ENCODE data around the gene PLEKHM3. TPM values are rescaled to one million over a fixed set of nuclear protein-coding genes. Genes with fewer than 3 reads are reported as not detected.

Gene PLEKHM3
- total RNA-seq, 1 experiment from 2014 or later: 9.3 TPM

DNA sequence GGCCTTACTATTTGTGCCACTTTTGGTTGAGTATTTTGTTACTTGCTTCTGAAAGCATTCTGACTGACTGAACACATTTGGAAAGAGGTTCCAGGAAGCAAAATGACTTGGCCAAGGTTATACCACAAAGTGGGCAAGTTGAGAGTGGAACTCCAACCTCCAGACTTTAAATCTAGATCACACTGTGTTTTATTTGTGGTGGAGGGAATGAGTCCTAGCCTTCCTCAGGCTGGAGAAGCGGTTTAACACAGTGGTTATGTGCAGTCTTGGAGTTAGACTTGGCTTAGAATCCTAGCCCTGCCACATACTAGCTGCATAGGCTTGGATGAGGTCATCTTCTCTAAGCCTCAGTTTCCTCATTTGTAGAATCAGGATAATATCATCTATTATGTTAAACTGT lies 33.4 kb downstream of the PLEKHM3 start:
- no peaks in the 10 kb centered on the region for H3K9me3 Mint-ChIP-seq (ENCODE audit: unreplicated experiment)
- DNase-seq: no peak
- no peaks in the 10 kb centered on the region for H3K4me1 Mint-ChIP-seq (ENCODE audit: low read depth, unreplicated experiment)
- no TSS peak for BruUV-seq (replicated peaks)
- H3K27ac Mint-ChIP-seq (ENCODE audit: unreplicated experiment): no peak overlapping the region
- ChIA-PET CTCF (no interaction called here), POLR2A (no interaction called here)
- 0 out of 2 replicates have a peak, but pooled peaks cover 11% of the 10 kb centered on the region for H3K4me1 ChIP-seq
- H3K36me3 ChIP-seq (ENCODE audit: control insufficient read depth, insufficient read depth, low read length): no peaks in the 10 kb centered on the region
- H3K27me3 ChIP-seq (replicated peaks; ENCODE audit: control insufficient read depth, insufficient read depth, low read length): no peaks in the 10 kb centered on the region
- H3K36me3 Mint-ChIP-seq (ENCODE audit: insufficient read depth, unreplicated experiment): no peaks in the 10 kb centered on the region
- no peak overlapping the region for H3K4me3 ChIP-seq (ENCODE audit: low read depth, low read length)
- no peak overlapping the region for H3K4me3 Mint-ChIP-seq (ENCODE audit: unreplicated experiment)
- intact Hi-C loops (cut with micrococcal nuclease; ENCODE audit: unreplicated experiment): no loop called here
- H3K9me3 ChIP-seq: no peaks in the 10 kb centered on the region
- H3K27me3 Mint-ChIP-seq (ENCODE audit: insufficient read depth, unreplicated experiment): no peaks in the 10 kb centered on the region
- TF ChIP-seq, protein P1, sequence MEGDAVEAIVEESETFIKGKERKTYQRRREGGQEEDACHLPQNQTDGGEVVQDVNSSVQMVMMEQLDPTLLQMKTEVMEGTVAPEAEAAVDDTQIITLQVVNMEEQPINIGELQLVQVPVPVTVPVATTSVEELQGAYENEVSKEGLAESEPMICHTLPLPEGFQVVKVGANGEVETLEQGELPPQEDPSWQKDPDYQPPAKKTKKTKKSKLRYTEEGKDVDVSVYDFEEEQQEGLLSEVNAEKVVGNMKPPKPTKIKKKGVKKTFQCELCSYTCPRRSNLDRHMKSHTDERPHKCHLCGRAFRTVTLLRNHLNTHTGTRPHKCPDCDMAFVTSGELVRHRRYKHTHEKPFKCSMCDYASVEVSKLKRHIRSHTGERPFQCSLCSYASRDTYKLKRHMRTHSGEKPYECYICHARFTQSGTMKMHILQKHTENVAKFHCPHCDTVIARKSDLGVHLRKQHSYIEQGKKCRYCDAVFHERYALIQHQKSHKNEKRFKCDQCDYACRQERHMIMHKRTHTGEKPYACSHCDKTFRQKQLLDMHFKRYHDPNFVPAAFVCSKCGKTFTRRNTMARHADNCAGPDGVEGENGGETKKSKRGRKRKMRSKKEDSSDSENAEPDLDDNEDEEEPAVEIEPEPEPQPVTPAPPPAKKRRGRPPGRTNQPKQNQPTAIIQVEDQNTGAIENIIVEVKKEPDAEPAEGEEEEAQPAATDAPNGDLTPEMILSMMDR (IDR thresholded peaks at IDR 0.05; ENCODE audit: insufficient read depth in 1 of 2, low read depth in 1 of 2, low read length in 1 of 2, severe bottlenecking in 1 of 2, unreplicated experiment in 1 of 2): no peak

DNA sequence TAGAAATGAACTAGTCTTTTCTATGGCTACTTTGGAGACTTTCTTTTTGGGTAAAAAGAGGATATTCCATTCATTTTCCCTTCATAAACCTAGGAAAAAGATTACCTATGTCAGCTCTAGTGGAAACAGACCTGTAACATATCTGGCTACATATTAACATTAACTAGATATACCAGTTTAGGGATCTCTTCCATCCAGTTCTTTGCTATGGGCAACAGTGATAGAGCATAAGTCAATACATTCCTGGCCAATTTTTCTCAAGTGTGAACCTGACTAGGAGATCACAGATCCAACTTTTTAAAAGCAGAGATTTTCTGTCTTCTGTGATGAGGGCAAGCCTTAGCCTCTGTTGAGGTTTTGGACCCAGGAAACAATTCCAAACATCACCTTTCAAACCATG lies 34.5 kb downstream of the PLEKHM3 start:
- Mint-ChIP-seq H3K4me3 (ENCODE audit: unreplicated experiment) (no peak overlapping the region), H3K36me3 (ENCODE audit: insufficient read depth, unreplicated experiment) (no peaks in the 10 kb centered on the region), H3K4me1 (ENCODE audit: low read depth, unreplicated experiment) (no peaks in the 10 kb centered on the region), H3K9me3 (ENCODE audit: unreplicated experiment) (no peaks in the 10 kb centered on the region), H3K27me3 (ENCODE audit: insufficient read depth, unreplicated experiment) (no peaks in the 10 kb centered on the region), H3K27ac (ENCODE audit: unreplicated experiment) (no peak overlapping the region)
- DNase-seq: peak in 1 of 2 experiments; percentile 13
- ChIA-PET POLR2A (no interaction called here), CTCF (no interaction called here)
- intact Hi-C loops (cut with micrococcal nuclease; ENCODE audit: unreplicated experiment): no loop called here
- Histone ChIP-seq H3K27me3 (replicated peaks; ENCODE audit: control insufficient read depth, insufficient read depth, low read length) (no peaks in the 10 kb centered on the region), H3K4me3 (ENCODE audit: low read depth, low read length) (no peak overlapping the region), H3K9me3 (no peaks in the 10 kb centered on the region), H3K4me1 (0 out of 2 replicates have a peak, but pooled peaks cover 11% of the 10 kb centered on the region), H3K36me3 (ENCODE audit: control insufficient read depth, insufficient read depth, low read length) (no peaks in the 10 kb centered on the region)
- TF ChIP-seq, protein P1 (IDR thresholded peaks at IDR 0.05; ENCODE audit: insufficient read depth in 1 of 2, low read depth in 1 of 2, low read length in 1 of 2, severe bottlenecking in 1 of 2, unreplicated experiment in 1 of 2): no peak
- BruUV-seq (replicated peaks): no TSS peak

DNA sequence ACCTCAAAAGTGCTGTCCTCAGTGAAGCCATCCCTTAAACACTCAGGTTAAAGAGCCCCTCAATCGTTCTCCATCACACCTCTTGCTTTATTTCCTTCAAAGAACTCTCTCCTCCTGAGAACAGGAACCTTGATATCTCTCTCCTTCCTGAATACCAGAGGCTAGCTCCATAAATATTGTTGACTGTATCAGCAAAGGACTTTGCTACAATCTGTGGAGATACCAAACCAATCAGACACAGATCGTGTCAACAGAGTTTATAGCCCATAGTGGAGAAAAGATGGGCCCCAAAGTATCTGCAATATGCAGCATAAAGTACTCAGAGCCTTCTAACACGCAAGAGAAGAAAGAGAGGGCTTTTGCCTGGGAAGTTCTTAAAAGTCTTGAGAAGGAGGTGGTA lies 36.4 kb downstream of the PLEKHM3 start:
- no peaks in the 10 kb centered on the region for H3K9me3 Mint-ChIP-seq (ENCODE audit: unreplicated experiment)
- H3K27me3 ChIP-seq (replicated peaks; ENCODE audit: control insufficient read depth, insufficient read depth, low read length): no peaks in the 10 kb centered on the region
- no peak for DNase-seq
- 0 out of 2 replicates have a peak, but pooled peaks cover 11% of the 10 kb centered on the region for H3K4me1 ChIP-seq
- H3K27me3 Mint-ChIP-seq (ENCODE audit: insufficient read depth, unreplicated experiment): no peaks in the 10 kb centered on the region
- ChIA-PET CTCF (no interaction called here), POLR2A (no interaction called here)
- TF ChIP-seq, protein P1 (IDR thresholded peaks at IDR 0.05; ENCODE audit: insufficient read depth in 1 of 2, low read depth in 1 of 2, low read length in 1 of 2, severe bottlenecking in 1 of 2, unreplicated experiment in 1 of 2): no peak
- no peak overlapping the region for H3K4me3 Mint-ChIP-seq (ENCODE audit: unreplicated experiment)
- no peaks in the 10 kb centered on the region for H3K36me3 Mint-ChIP-seq (ENCODE audit: insufficient read depth, unreplicated experiment)
- H3K27ac Mint-ChIP-seq (ENCODE audit: unreplicated experiment): no peak overlapping the region
- no TSS peak for BruUV-seq (replicated peaks)
- intact Hi-C loops (cut with micrococcal nuclease; ENCODE audit: unreplicated experiment): no loop called here
- no peaks in the 10 kb centered on the region for H3K4me1 Mint-ChIP-seq (ENCODE audit: low read depth, unreplicated experiment)
- no peaks in the 10 kb centered on the region for H3K36me3 ChIP-seq (ENCODE audit: control insufficient read depth, insufficient read depth, low read length)
- no peak overlapping the region for H3K4me3 ChIP-seq (ENCODE audit: low read depth, low read length)
- H3K9me3 ChIP-seq: no peaks in the 10 kb centered on the region
